Measurements from ENCODE around the gene KCNQ4.

The KCNQ4 gene

DNA sequence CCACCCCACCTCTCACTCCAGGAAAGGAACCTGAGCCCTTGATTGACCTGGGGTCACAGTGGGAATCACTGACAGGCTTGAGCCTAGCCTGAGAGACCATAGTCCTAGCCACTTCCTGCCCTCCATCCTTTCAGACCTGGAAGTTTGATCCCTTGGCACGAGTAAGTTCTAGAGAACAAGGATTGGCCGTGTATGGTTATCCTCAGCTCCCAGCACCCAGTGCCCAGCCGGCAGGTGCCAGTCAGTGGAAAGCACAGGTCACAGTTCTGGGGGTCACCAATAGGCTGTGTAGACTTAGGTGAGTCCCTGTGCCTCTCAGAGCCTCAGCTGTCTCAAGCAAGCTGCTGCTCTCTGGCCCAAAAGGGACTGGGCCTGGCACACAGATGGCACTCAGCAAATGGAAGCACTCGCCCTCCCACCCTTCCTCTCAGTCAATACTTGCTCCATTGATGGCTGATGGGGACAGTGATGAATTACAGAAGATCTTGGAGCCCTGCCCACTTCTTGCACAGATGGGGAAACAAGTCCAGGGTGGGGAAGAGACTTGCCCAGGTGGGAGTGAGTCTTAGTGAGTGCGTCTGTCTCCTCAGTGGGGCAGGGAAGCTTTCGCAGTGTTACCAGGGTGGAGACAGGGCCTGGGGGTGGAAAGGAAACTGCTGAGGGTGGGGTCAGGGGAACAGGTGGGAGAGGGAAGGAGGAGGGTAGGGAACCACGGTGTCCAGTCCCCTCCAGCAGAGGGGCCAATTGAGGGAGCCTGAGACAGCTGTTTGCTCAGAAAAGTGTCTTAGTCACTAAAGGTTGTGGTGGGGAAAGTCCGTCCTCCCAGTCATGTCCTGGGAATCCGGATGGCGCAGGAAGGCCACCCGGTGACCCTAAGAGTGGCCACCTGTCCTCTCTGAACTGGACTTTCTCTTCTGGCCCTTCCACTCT is 2.6 kb upstream of the KCNQ4 start:
- H3K4me3 ChIP-seq (ENCODE audit: low read depth, low read length): no peak overlapping the region
- peaks cover 2% of the 10 kb centered on the region; the same call in 1 of the 2 replicates for H3K9me3 ChIP-seq (ENCODE audit: control insufficient read depth, insufficient read depth, low read length)
- H3K4me1 ChIP-seq (ENCODE audit: control insufficient read depth, insufficient read depth, low read length): peaks cover 9% of the 10 kb centered on the region
- no peak overlapping the region for H3K9ac ChIP-seq (ENCODE audit: low read depth, low read length)
- peaks cover 42% of the 10 kb centered on the region for H3K27me3 ChIP-seq (ENCODE audit: control insufficient read depth, insufficient read depth, low read length)
- no peaks in the 10 kb centered on the region for H3K36me3 ChIP-seq (ENCODE audit: control insufficient read depth, insufficient read depth, low read length)
- no peak overlapping the region for H3K27ac ChIP-seq (ENCODE audit: low read depth, low read length)

DNA sequence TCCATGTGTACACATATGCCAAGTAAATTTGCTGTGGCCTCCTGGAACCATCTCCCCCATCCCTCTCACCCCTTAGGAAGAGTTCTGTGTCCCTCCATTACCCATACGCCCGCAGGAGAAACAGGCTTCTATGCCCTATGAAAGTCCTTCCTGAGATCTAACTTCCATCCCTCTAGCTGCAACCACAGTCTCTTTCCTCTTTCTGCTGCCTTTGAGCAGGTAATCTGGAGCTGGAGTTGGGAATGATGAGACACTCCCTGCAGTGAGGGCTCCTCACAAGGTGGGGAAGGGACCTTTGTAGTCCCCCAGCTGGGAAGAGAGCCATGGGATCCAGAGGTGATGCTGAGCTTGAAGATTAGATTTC is 2.0 kb upstream of the KCNQ4 start:
- Histone ChIP-seq H3K27ac (ENCODE audit: low read depth, low read length) (no peak overlapping the region), H3K4me1 (ENCODE audit: control insufficient read depth, insufficient read depth, low read length) (peaks cover 9% of the 10 kb centered on the region), H3K4me3 (ENCODE audit: low read depth, low read length) (no peak overlapping the region), H3K27me3 (ENCODE audit: control insufficient read depth, insufficient read depth, low read length) (peaks cover 42% of the 10 kb centered on the region), H3K9ac (ENCODE audit: low read depth, low read length) (no peak overlapping the region), H3K9me3 (ENCODE audit: control insufficient read depth, insufficient read depth, low read length) (peaks cover 2% of the 10 kb centered on the region; the same call in 1 of the 2 replicates), H3K36me3 (ENCODE audit: control insufficient read depth, insufficient read depth, low read length) (no peaks in the 10 kb centered on the region)

DNA sequence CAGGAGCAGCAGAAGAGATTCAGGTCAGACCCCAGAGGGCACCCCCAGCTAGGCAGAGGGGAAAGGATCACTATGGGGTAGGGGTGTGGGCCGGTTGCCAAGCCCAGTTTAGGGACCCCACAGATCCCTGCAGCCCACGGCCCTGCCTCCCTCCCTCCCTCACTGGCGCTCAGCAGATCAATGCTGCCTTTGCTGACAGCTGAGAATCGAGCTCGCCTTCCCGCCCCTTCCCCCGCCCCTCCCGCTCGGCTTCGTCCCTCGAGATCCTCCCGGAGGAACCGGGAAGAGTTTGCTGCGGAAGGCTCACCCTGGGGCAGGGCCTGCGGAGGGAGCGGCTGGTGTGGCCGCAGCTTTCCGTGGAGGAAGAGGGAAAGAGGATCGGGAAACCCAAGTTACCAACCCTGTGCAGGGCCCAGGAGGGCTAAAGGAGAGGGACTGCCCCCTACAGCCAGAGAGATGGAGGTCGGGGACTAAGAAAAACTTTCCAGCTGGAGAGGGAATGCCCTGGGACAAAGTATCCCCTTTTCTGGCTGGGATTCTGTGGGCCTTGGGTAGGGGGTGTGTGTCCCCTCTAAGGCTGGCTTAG is 1.1 kb upstream of the KCNQ4 start:
- Histone ChIP-seq H3K4me3 (ENCODE audit: low read depth, low read length) (peak overlapping the region; percentile 68), H3K27me3 (ENCODE audit: control insufficient read depth, insufficient read depth, low read length) (peaks cover 42% of the 10 kb centered on the region)

DNA sequence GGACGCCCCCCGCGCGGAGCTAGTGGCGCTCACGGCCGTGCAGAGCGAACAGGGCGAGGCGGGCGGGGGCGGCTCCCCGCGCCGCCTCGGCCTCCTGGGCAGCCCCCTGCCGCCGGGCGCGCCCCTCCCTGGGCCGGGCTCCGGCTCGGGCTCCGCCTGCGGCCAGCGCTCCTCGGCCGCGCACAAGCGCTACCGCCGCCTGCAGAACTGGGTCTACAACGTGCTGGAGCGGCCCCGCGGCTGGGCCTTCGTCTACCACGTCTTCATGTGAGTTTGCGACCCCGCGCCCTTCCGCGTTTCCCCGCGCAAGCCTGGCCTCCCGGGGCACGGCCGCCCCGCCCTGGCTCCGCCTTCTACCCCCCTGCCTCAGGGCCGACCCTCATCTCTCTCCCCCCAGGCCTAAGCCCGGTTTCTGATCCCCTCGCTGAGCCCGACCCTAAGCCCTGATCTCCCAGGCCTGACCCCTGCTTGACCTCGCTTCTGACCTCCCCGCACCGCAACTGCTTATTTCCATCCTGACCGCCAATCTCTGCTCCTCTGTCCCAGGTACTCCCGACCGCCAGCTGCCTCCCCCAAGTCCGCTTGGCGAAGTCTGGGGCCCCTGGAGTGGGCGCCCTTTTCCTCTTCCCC is 669 bp downstream of the KCNQ4 start:
- Histone ChIP-seq H3K9ac (ENCODE audit: low read depth, low read length) (no peak overlapping the region), H3K4me1 (ENCODE audit: control insufficient read depth, insufficient read depth, low read length) (peaks cover 6% of the 10 kb centered on the region), H3K27ac (ENCODE audit: low read depth, low read length) (no peak overlapping the region), H3K36me3 (ENCODE audit: control insufficient read depth, insufficient read depth, low read length) (no peaks in the 10 kb centered on the region), H3K27me3 (ENCODE audit: control insufficient read depth, insufficient read depth, low read length) (peaks cover 42% of the 10 kb centered on the region), H3K9me3 (ENCODE audit: control insufficient read depth, insufficient read depth, low read length) (no peaks in the 10 kb centered on the region), H3K4me3 (ENCODE audit: low read depth, low read length) (peak overlapping the region; percentile 55; the same call in 1 of the 2 replicates)

More for the DNA sequence above, 1.1 kb upstream of the KCNQ4 start:
- H3K36me3 ChIP-seq (ENCODE audit: control insufficient read depth, insufficient read depth, low read length): no peaks in the 10 kb centered on the region
- H3K9me3 ChIP-seq (ENCODE audit: control insufficient read depth, insufficient read depth, low read length): no peaks in the 10 kb centered on the region
- peaks cover 9% of the 10 kb centered on the region for H3K4me1 ChIP-seq (ENCODE audit: control insufficient read depth, insufficient read depth, low read length)
- H3K27ac ChIP-seq (ENCODE audit: low read depth, low read length): no peak overlapping the region
- no peak overlapping the region for H3K9ac ChIP-seq (ENCODE audit: low read depth, low read length)

DNA sequence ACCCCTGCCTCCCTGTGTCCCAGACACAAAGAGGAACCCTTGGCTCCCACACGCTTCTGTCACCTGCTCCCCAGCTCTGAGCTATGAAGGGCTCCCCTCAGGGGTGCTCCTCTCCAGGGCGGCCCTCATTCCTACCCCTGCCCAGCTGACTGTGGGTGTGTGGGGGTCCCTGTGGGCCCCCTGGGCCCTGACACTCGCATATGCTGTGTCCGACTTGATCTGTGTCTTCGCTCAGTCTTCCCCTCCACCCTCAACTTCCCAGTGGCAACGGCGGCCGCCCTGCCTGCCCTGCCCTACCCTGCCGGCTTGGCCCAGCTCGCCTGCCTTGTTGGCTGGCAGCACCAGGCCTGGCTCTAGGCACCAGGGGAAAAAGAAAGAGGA is 1.2 kb downstream of the KCNQ4 start:
- Histone ChIP-seq H3K4me1 (ENCODE audit: control insufficient read depth, insufficient read depth, low read length) (peaks cover 6% of the 10 kb centered on the region), H3K27ac (ENCODE audit: low read depth, low read length) (no peak overlapping the region), H3K27me3 (ENCODE audit: control insufficient read depth, insufficient read depth, low read length) (peaks cover 42% of the 10 kb centered on the region), H3K4me3 (ENCODE audit: low read depth, low read length) (peak overlapping the region; percentile 55; the same call in 1 of the 2 replicates), H3K9ac (ENCODE audit: low read depth, low read length) (no peak overlapping the region), H3K9me3 (ENCODE audit: control insufficient read depth, insufficient read depth, low read length) (no peaks in the 10 kb centered on the region), H3K36me3 (ENCODE audit: control insufficient read depth, insufficient read depth, low read length) (no peaks in the 10 kb centered on the region)

DNA sequence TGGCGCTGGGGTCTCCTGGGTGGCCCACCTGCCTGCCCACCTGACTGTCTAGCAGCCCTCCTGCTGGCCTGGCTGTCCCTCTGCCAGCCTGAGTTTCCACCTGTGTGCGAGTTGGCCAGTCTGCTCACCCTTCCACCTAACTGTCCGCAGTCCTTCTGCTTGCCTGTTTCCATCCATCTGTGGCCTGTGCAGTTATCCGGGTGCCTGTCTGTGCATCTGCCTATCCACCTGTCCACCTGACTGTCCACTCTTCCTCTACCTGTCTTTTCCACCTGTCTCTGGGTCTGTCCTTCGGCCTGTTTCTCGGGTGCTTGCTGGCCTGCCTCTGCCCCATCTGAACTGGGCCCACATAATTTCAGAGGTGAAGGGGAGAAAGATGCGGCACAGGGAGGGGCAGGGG is 1.9 kb downstream of the KCNQ4 start:
- Histone ChIP-seq H3K4me1 (ENCODE audit: control insufficient read depth, insufficient read depth, low read length) (peaks cover 6% of the 10 kb centered on the region), H3K27me3 (ENCODE audit: control insufficient read depth, insufficient read depth, low read length) (peaks cover 42% of the 10 kb centered on the region), H3K9ac (ENCODE audit: low read depth, low read length) (no peak overlapping the region), H3K27ac (ENCODE audit: low read depth, low read length) (no peak overlapping the region), H3K36me3 (ENCODE audit: control insufficient read depth, insufficient read depth, low read length) (no peaks in the 10 kb centered on the region), H3K4me3 (ENCODE audit: low read depth, low read length) (no peak overlapping the region), H3K9me3 (ENCODE audit: control insufficient read depth, insufficient read depth, low read length) (no peaks in the 10 kb centered on the region)

DNA sequence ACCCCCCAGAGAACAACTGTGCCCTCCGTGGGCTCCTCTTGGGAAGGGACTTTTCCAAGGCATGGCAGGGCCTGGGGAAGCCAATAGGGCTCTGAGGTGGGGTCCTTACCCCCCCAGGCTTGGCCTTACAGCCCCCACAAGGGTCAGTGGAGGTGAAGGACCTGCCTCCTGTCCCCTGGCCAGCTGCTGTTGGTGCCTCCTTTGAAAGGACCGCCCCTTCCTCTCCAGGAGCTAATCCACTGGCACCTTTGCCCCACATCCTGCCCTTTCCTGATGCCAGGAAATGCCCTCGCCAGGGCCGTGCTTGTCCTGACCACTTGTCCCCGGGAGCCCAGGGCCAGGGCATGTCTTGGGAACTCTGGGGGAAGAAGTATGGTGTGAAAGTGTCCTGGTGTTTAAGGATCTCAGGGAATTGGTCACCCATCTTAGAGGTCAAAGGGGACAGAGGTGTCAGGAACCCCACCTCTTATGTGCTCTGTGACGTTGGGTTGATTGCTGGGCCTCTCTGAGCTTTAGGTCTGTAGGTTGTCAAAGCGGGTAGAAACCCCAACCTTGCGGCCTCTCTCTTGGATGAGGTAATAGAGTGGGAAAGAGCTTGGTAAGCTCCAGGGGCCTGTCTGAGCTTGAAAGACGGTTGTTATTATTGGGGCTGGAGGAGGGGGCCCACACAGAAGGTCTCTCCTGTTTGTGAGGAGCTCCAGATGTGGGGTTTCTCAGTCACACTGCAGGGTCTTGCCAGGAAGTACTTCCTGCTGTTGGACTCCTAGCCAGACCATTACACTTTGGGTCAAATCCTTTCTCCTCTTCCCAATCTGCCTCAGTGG is 2.8 kb downstream of the KCNQ4 start:
- Histone ChIP-seq H3K4me3 (ENCODE audit: low read depth, low read length) (no peak overlapping the region), H3K27ac (ENCODE audit: low read depth, low read length) (no peak overlapping the region), H3K36me3 (ENCODE audit: control insufficient read depth, insufficient read depth, low read length) (no peaks in the 10 kb centered on the region), H3K4me1 (ENCODE audit: control insufficient read depth, insufficient read depth, low read length) (peaks cover 6% of the 10 kb centered on the region), H3K9me3 (ENCODE audit: control insufficient read depth, insufficient read depth, low read length) (no peaks in the 10 kb centered on the region), H3K27me3 (ENCODE audit: control insufficient read depth, insufficient read depth, low read length) (peaks cover 34% of the 10 kb centered on the region), H3K9ac (ENCODE audit: low read depth, low read length) (no peak overlapping the region)

DNA sequence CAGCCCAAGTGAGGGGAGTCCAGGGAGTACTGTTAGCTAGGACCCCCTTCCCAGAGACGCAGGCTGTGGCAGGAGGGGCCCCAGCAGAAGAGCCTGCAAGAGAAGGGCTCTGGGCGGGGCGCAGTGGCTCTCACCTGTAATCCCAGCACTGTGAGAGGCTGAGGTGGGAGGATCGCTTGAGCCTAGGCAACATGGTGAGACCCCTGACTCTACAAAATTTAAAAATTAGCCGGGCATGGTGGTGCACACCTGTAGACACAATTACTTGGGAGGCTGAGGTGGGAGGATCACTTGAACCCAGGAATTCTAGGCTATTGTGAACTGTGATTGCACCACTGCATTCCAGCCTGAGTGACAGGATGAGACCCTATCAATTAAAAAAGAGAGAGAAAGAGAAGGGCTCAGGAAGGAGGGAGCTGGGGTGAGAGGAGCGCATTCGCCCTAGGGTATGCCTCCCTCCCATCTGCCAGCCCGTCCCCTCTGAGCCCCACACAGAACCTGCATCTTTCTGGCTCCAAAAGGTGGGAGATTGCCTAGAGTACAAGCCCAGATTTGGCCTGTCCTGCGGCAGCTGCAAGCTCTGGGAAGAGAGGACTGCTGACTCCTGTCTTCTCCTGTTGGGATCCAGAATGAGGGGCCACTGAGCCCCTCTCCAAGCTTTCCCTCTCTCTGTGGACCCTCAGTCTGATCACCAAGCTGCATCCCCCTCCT is 3.6 kb downstream of the KCNQ4 start:
- no peaks in the 10 kb centered on the region for H3K9me3 ChIP-seq (ENCODE audit: control insufficient read depth, insufficient read depth, low read length)
- peaks cover 6% of the 10 kb centered on the region for H3K4me1 ChIP-seq (ENCODE audit: control insufficient read depth, insufficient read depth, low read length)
- H3K4me3 ChIP-seq (ENCODE audit: low read depth, low read length): no peak overlapping the region
- no peak overlapping the region for H3K27ac ChIP-seq (ENCODE audit: low read depth, low read length)
- H3K27me3 ChIP-seq (ENCODE audit: control insufficient read depth, insufficient read depth, low read length): peaks cover 27% of the 10 kb centered on the region
- no peaks in the 10 kb centered on the region for H3K36me3 ChIP-seq (ENCODE audit: control insufficient read depth, insufficient read depth, low read length)
- no peak overlapping the region for H3K9ac ChIP-seq (ENCODE audit: low read depth, low read length)

DNA sequence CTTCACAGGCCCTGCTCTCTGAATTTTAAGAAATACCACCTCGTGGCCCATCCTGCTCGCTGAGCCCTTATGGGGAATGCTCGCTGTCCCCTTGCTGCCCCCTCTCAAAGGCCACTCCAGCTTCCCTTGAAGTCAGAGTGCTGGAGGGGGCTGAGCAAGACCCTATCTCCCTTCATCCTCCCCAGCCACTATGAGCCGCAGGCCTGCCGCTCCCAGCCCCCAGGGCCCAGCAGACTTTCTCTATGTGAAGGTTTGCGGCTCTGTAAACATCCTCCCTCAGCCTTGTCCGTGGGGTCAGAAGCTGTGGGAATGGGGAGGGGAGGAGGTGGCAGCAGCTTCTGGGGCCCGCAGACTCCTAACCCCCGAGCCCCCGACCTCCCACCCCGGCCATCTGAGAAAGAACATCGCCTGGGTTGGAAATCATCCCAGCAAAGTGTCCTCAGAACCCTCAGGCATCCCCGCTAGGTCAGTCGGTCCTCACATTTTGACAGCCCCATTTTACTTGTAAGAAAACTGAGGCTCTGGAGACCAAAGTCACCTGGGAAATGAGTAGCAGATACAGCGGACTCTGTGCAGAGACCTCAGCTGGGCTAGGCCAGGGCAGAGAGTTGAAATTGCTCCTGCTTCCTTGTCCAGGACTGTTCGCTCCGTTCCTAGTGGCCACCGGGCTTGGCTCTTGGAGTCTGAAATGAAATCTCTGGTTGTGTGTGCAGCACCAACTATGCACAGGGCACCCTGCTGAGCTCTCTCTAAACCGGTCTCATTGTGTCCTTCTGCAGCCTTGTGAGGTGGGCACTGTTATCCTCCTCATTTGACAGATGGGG is 4.4 kb downstream of the KCNQ4 start:
- Histone ChIP-seq H3K27ac (ENCODE audit: low read depth, low read length) (no peak overlapping the region), H3K4me1 (ENCODE audit: control insufficient read depth, insufficient read depth, low read length) (peaks cover 4% of the 10 kb centered on the region), H3K36me3 (ENCODE audit: control insufficient read depth, insufficient read depth, low read length) (no peaks in the 10 kb centered on the region), H3K9ac (ENCODE audit: low read depth, low read length) (no peak overlapping the region), H3K9me3 (ENCODE audit: control insufficient read depth, insufficient read depth, low read length) (no peaks in the 10 kb centered on the region), H3K27me3 (ENCODE audit: control insufficient read depth, insufficient read depth, low read length) (peaks cover 19% of the 10 kb centered on the region), H3K4me3 (ENCODE audit: low read depth, low read length) (no peak overlapping the region)
